ENCODE measurements around the gene RBMX. TPM values are rescaled to one million over a fixed set of nuclear protein-coding genes. Genes with fewer than 3 reads are reported as not detected.
A peak's percentile ranks its signal among the peaks of the same experiment; 100 is the strongest.

Gene RBMX
- total RNA-seq, 4 donors from 2014 or later: 203 to 255 (median 211) TPM

DNA sequence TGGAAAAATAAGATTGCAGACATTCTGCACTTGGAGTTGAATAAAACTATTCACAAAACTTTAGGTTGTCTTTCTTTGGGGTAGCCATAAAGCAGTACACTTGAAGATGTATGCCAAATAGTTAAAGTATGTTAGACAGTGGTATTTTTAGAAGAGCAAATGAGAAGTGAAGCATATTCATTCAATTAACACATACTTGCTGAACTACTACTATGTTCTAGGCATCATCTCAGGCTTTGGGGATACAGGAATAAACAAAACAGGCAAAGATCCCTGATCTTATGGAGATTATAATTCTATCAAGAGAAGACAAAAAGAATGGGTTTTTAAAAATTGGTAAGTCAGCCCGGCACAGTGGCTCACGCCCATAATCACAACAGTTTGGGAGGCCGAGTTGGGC is 29.0 kb downstream of the RBMX start:
- Histone ChIP-seq H3K4me1 (peaks cover 0 to 5% (median 0%) of the 10 kb centered on the region in 4 donors), H3K9me3 (no peaks in the 10 kb centered on the region), H3K36me3 (peaks cover 0 to 8% (median 0%) of the 10 kb centered on the region in 3 donors), H3K27ac (no peak overlapping the region), H3K27me3 (no peaks in the 10 kb centered on the region), H3K4me3 (no peak overlapping the region)
- DNase-seq (ENCODE audit: low spot score in 2 of 2): no peak
- 87 to 91% methylated on average over 3 of the region's 3 CpGs for WGBS, 2 donors
- TF ChIP-seq EP300 (IDR thresholded peaks at IDR 0.05) (no peak), POLR2A (IDR thresholded peaks at IDR 0.05) (no peak)
- TF ChIP-seq, protein P1, sequence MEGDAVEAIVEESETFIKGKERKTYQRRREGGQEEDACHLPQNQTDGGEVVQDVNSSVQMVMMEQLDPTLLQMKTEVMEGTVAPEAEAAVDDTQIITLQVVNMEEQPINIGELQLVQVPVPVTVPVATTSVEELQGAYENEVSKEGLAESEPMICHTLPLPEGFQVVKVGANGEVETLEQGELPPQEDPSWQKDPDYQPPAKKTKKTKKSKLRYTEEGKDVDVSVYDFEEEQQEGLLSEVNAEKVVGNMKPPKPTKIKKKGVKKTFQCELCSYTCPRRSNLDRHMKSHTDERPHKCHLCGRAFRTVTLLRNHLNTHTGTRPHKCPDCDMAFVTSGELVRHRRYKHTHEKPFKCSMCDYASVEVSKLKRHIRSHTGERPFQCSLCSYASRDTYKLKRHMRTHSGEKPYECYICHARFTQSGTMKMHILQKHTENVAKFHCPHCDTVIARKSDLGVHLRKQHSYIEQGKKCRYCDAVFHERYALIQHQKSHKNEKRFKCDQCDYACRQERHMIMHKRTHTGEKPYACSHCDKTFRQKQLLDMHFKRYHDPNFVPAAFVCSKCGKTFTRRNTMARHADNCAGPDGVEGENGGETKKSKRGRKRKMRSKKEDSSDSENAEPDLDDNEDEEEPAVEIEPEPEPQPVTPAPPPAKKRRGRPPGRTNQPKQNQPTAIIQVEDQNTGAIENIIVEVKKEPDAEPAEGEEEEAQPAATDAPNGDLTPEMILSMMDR (IDR thresholded peaks at IDR 0.05): no peak

DNA sequence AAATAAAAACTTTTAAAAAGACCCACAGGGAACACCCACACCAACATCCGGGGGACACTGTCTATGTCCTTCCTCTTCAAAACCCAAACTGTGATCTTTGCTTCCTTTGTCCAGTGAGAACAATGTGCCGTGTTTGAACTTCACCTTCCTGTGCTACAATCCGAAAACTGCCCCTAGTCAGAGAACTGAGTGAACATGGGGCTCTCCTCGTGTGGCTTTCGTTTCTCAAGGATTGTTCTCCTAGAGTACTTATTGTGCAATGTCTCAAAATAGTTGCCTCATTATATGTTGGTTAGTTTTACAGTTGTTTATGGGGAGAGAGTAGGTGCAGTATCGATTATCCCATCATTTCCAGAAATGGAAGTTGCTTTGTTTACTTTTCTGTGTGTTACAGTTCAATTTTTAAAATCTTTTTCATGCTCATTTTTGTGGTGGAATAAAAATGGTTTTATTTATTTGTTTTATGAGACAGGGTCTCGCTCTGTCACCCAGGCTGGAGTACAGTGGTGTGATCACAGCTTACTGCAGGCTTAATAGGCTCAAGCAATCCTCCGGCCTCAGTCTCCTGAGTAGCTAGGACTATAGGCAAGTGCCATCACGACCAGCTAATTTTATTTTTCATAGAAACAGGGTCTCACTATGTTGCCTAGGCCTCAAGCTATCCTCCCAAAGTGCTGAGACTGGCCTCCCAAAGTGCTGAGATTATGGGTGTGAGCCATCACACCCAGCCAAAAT is 29.9 kb downstream of the RBMX start:
- Histone ChIP-seq H3K4me3 (no peak overlapping the region), H3K27me3 (no peaks in the 10 kb centered on the region), H3K9me3 (peaks cover 0 to under 1% (median 0%) of the 10 kb centered on the region in 4 donors), H3K4me1 (peaks cover 0 to 5% (median 0%) of the 10 kb centered on the region in 4 donors), H3K27ac (peak overlapping the region in 2 of 4 donors; percentile 40 to 44), H3K36me3 (peaks cover 0 to 16% (median 0%) of the 10 kb centered on the region in 3 donors)
- peak in 1 of 2 donors; percentile 44 for TF ChIP-seq EP300 (IDR thresholded peaks at IDR 0.05)
- no peak for TF ChIP-seq POLR2A (IDR thresholded peaks at IDR 0.05)
- 59% methylated on average over 9 of the region's 9 CpGs for WGBS, 2 donors
- no peak for DNase-seq (ENCODE audit: low spot score in 2 of 2)

DNA sequence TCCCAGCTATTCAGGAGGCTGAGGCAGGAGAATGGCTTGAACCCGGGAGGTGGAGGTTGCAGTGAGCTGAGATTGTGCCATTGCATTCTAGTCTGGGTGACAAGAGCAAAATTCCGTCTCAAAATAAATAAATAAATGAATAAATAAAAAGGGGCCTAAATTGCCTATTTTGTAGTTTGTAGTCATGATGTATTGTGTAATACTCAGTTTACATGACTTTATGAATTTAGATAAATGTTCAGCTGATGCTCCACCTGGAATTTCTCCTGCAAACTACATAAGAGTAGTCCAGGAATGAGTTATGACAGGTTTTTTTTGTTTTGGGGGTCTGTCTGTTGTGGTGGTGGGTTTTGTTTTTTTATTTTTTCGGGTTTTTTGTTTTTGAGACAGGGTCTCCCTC is 31.1 kb downstream of the RBMX start:
- DNase-seq (ENCODE audit: low spot score in 2 of 2): no peak
- Histone ChIP-seq H3K4me1 (peaks cover 0 to 5% (median 0%) of the 10 kb centered on the region in 4 donors), H3K4me3 (no peak overlapping the region), H3K27me3 (no peaks in the 10 kb centered on the region), H3K36me3 (peaks cover 0 to 28% (median 0%) of the 10 kb centered on the region in 3 donors), H3K27ac (peak overlapping the region in 1 of 4 donors; percentile 44), H3K9me3 (peaks cover 0 to 6% (median 0%) of the 10 kb centered on the region in 4 donors)
- TF ChIP-seq, protein P1 (IDR thresholded peaks at IDR 0.05): no peak
- TF ChIP-seq POLR2A (IDR thresholded peaks at IDR 0.05) (no peak), EP300 (IDR thresholded peaks at IDR 0.05) (no peak)
- 81 to 94% methylated on average over 3 of the region's 3 CpGs for WGBS, 2 donors

DNA sequence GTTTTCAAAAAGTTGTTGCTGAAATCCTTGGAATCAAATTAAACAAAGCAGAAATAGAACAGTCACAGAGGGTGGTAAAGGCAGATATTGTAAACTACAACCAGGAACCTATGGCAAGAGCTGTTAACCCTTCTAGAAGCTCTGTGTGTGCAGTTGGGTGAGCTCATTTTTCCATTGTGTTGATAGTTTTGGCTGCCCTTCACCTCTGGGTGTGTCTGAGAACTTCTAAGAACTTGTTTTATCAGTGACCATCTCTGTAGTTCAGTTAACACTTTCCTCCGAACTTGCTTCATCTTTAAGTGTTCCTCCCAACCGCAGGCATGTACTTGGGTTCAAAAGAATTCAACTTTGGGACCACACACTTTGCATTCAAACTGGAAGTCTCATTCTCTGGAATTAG is 32.7 kb downstream of the RBMX start:
- WGBS, 2 donors: 71 to 73% methylated on average over 2 of the region's 2 CpGs
- Histone ChIP-seq H3K9me3 (peaks cover 0 to 6% (median 0%) of the 10 kb centered on the region in 4 donors), H3K4me3 (no peak overlapping the region), H3K4me1 (peaks cover 0 to 5% (median 0%) of the 10 kb centered on the region in 4 donors), H3K36me3 (peaks cover 0 to 37% (median 0%) of the 10 kb centered on the region in 3 donors), H3K27me3 (no peaks in the 10 kb centered on the region), H3K27ac (peak overlapping the region in 1 of 4 donors; percentile 46)
- DNase-seq (ENCODE audit: low spot score in 2 of 2): no peak
- peak in 1 of 2 donors; percentile 10 for TF ChIP-seq EP300 (IDR thresholded peaks at IDR 0.05)
- no peak for TF ChIP-seq POLR2A (IDR thresholded peaks at IDR 0.05)

DNA sequence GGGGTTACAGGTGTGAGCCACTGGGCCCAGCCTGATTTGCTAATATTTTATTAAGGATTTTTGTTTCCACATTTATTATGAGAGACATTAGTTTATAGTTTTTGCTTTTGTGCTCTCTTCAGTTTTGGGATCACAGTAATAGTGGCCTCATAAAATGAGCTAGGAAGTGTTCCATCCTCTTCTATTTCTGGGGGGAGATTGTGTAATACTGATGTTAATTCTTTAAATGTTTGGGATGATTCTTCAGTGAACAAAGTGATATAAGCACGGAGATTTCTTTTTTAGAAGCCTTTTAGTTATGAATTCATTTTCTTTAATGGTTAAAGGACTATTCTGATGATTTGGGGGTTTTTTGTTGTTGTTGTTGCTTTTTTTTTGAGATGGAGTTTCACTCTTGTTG is 41.3 kb downstream of the RBMX start:
- no peaks in the 10 kb centered on the region for H3K27me3 ChIP-seq
- 41 to 50% methylated on average over 1 of the region's 1 CpG for WGBS, 2 donors
- no peak overlapping the region for H3K4me3 ChIP-seq
- TF ChIP-seq, protein P1 (IDR thresholded peaks at IDR 0.05): no peak
- TF ChIP-seq EP300 (IDR thresholded peaks at IDR 0.05) (no peak), POLR2A (IDR thresholded peaks at IDR 0.05) (no peak)
- no peaks in the 10 kb centered on the region for H3K4me1 ChIP-seq
- no peak overlapping the region for H3K27ac ChIP-seq
- DNase-seq (ENCODE audit: low spot score in 2 of 2): no peak
- no peaks in the 10 kb centered on the region for H3K9me3 ChIP-seq
- H3K36me3 ChIP-seq: peaks cover 0 to 17% (median 0%) of the 10 kb centered on the region in 3 donors

DNA sequence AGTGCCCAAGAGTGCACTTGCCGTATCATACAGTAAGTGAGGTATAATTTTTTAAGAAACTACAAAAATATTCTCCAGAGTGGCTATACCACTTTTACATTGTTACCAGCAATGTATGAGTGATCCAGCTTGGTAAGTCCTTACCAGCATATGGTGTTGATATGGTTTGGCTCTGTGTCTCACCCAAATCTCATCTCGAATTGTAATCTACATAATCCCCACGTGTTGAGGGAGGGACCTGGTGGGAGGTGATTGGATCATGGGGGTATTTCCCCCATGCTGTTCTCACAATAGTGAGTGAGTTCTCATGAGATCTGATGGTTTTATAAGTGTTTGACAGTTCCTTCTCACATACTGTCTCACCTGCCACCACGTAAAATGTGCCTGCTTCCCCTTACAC is 44.8 kb downstream of the RBMX start:
- TF ChIP-seq EP300 (IDR thresholded peaks at IDR 0.05) (no peak), POLR2A (IDR thresholded peaks at IDR 0.05) (no peak)
- TF ChIP-seq, protein P1 (IDR thresholded peaks at IDR 0.05): no peak
- Histone ChIP-seq H3K27me3 (no peaks in the 10 kb centered on the region), H3K4me3 (no peak overlapping the region), H3K36me3 (no peaks in the 10 kb centered on the region), H3K9me3 (no peaks in the 10 kb centered on the region), H3K4me1 (no peaks in the 10 kb centered on the region), H3K27ac (no peak overlapping the region)
- WGBS, 2 donors: 60 to 73% methylated on average over 4 of the region's 4 CpGs
- no peak for DNase-seq (ENCODE audit: low spot score in 2 of 2)
